NCI-H526 (cell line): Measurements from ENCODE around the gene GTSE1.
A peak's percentile ranks its signal among the peaks of the same experiment; 100 is the strongest.

Experiments
- DNase-seq, 2 experiments: peaks; one replicate each; lab custom pipeline; 2025; lab: John Stamatoyannopoulos, UW

The GTSE1 gene

GRCh38 chr22:46273432-46274148, 23.1 kb upstream of the GTSE1 start:
- DNase-seq = no peak

DNA sequence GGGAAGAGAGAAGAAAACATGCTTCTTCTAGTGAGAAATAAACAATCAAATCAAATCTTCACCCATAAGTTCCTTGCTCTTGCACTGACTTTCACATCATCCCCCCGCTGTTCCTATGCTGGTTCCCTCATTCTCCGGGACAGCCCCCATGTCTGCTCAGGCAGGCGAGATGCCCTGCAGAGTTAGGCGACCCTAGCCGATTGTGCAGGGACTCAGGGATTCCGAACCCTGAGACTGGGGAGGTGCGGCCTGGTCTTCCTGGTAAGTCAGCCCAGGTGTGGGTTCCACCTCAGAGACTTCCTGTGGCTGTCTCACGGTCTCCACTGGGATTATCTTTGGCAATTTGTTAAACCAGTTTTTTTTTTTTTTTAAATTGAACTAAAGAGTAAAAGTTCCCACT, 22.3 kb upstream of the GTSE1 start:
- no peak for DNase-seq

- no peak for DNase-seq
Observed at GRCh38 chr22:46275455-46276122, 21.1 kb upstream of the GTSE1 start.

DNA sequence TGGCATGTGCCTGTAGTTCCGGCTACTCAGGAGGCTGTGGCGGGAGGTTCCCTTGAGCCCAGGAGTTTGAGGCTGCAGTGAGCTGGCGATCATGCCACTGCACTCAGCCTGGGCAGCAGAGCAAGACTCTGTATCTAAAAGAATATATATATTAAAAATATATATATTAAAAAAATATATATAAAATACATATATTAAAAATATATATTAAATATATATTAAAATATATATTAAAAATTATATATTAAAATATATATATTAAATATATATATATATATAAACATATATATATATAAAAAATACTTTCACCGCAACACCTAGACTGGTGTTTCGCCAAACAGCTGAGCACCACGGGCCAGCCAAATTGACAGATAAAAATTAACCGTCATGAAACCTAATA, 20.1 kb upstream of the GTSE1 start:
- DNase-seq = no peak

DNA sequence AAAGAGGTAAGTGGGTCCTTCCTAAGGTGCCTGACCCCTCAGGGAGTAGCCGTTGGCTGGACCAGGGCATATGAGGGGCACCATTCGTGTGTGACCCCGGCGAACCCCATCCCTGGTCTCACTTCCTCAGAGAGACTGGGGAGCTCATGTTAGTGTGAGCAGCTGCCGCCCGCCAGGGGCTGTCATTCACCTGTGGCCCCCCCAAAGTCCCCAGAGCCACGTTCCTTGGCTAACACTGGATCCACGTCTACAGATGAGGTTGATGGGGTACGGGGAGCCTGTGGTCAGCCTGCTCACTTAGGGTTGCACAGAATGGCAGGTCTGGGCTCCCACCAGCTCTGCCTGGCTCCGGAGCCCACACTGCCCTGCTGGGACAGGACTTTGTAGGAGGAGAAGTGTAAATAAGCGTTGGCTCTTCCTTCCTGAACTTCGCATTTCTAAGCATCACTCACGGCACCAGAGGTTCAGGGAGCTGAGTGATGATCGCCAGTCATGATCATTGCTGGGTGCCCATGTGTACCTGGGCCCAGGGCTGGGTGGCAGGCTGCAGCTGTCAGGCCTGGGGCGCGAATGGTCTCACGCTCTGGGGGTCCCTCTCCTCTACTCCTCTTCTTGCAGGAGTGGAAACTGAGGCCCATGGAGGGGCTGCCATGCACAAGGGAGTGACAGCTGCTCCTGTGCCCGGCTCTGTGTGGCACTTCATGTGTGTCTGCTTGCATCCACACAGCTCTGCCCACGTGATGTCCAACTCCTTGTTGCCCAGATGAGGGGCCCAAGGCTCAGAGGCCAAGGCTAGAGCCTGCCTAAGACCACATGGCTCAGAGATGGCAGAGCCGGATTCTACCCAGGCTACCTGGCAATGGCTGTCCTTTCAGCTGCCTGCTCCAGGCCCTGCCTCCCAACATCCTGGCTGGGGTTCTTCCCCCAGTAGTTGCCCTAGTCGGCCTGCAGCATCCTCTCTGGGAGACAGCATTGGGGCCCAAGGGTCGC, 17.7 kb upstream of the GTSE1 start:
- DNase-seq = no peak

DNA sequence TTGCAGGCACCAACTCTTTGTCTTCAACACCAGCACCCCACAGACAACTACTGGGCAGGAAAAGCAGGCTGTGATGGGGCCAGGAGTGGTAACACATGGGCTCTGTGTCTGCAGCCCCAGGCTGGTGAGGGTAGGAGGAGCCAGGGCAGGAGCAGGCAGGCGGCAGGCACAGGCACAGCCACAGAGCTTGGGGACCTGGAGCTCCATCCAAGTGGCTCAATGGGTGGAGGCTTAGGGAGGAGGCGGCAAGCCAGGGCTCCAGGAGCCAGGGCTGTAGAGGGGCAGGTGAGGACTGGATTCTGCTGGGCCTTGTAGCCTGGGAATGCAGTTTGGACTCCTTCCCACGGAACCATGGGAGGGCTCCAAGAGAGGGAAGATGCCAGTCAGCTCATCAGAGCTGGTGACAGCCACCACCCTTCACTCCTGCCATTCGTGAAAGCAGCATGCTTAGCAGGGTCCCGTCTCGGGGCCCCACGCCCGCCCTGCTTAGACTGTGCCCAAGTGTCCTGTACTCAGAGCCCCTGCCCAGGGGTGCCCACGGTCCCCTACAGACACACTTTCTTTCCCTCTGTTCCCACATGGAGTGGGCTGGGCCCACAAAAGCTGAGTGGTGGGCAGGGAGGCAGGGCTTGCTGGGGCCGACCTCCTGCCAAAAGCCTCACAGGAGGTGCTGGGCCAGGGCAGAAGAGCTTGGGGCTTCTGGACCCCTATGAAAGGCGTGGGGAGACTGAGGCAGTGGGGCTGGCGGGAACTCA, 16.4 kb upstream of the GTSE1 start:
- no peak for DNase-seq

DNA sequence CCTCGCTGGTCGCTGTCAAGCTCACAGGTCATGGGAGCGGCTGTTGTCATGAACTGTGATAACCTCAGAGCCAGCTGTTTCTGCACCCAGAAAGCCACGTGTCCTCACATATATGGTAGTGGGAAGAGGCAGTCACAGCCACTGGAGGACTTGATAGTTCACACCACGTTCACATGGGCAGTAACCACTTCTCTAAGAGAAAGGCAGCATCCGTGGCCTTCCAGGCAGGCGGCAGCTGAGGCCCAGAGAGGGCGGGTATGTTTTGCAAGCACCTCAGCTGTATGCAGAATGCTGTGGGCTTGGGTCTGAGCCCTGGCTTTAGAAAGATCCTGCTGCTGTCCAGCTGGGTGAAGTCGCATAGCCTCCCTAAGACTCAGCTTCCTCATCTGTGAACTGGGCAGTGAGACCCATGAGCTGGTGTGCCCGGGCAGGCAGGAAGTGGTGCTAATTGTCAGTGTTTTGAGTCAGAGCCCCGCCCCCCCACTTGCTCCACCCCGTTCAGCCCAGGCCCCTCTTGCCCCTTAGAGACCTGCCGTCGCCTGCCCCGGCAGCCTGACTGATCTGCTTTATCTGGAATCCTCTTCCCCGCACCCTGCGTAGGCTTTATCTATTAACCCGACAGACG, 15.6 kb upstream of the GTSE1 start:
- no peak for DNase-seq

DNA sequence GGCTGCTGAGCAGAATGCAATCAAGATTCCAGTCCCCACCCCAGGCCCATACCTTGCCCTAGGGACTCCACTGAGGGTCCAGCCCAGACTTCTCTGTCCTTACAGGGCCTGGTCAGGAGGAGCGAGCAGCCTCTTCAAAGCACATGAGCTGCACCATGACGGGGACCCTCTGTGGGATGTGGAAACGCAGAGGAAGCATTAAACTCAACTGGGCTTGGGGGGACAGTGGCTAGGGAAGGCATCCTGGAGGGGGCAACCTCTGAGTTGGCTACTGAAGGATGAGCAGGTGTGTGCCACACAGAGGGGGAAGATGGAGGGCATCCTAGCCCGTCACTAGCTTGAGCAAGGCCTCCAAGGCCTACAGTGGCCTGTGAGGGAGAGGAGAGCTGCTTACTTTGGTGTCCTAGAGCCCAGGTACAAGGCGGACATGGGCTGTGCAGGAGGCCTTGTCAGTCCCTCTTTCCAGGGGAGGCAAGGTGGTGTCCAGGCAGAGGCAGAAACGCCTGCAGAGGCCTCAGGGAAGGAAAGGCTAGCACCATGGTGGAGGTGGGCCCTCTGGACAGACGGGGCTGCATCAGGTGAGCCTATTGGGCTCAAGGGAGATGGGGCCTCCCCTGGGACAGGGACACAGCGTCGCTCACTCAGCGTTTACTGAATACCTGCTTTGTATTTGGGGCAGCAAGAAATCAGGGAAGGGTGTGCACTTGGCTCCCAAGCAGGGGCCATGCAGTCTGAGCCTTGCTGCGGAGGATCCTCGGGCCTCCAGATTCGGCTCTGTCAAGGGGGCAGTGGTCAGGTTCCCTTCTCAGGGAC, 14.6 kb upstream of the GTSE1 start:
- DNase-seq = no peak

GRCh38 chr22:46286006-46286405, 10.7 kb upstream of the GTSE1 start:
- no peak for DNase-seq

- DNase-seq = no peak
Observed at GRCh38 chr22:46286941-46287872, 9.5 kb upstream of the GTSE1 start.

DNA sequence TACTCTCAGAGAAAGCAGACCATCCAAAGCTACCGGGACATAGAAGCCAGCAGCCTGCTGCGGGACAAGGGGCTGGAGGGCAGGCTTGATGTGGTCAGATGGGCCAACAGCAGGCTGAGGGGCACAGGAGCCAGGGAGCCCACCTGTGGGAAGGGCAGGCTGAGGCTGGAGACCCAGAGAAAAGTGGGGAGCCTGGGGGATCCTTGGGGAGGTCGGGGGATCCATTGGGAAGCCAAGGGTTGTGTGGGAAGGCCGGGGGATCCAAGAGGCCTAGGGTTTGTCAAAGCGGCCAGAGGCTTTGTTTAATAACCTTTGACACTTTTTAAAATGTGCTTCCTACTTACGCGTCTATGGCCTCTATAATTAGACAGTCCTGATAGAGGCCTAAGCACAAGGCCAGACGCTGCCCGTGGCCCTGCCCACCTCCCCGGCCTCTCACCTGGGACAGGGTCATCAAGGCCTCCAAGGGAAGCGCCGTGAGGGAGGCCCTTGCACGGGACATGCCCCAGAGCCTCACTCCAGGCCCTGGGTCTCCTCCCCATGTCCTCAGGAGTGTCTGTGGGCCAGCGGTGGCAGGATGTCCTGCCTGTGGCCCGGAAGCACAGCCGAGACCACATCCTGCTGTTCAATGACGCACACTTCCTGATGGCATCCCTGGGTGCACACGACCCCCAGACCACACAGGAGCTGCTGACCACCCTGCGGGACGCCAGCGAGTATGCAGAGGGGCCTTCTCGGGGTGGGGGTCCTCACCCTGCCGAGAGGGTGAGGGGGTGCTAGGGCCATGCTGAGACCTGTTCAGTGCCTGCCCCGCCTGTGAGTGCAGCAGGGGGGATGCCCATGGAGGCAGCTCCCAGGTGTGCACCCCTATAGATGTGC, 8.6 kb upstream of the GTSE1 start:
- no peak for DNase-seq

- no peak for DNase-seq
Observed at GRCh38 chr22:46288846-46289243, 7.8 kb upstream of the GTSE1 start.

- peak in 1 of 2 experiments; percentile 49 for DNase-seq
Observed at GRCh38 chr22:46289244-46289891, 7.3 kb upstream of the GTSE1 start.

- DNase-seq = peak; percentile 17 to 59
Observed at GRCh38 chr22:46290121-46290842, 6.4 kb upstream of the GTSE1 start.

- DNase-seq = no peak
Observed at GRCh38 chr22:46290843-46291785, 5.6 kb upstream of the GTSE1 start.

- no peak for DNase-seq
Observed at GRCh38 chr22:46292173-46292572, 4.5 kb upstream of the GTSE1 start.
